Upper lobe of left lung (tissue), 4 donors: ENCODE results near the gene MAPK14.

Source experiments
- EP300 ChIP-seq, 4 donors: sonication (generic); formaldehyde crosslinking; IDR thresholded peaks; one replicate each; pipeline ENCODE4 v1.5.1; 2017; ENCODE audit warnings: antibody characterized with exemption in 4 of 4, control low read depth in 2 of 4
- POLR2A ChIP-seq, 4 donors: fragments of 450-650 bp; IDR thresholded peaks; one replicate each; pipeline ENCODE4 v1.5.1; 2016 to 2017; ENCODE audit warnings: antibody characterized with exemption in 4 of 4, mild to moderate bottlenecking in 2 of 4
- POLR2AphosphoS5 ChIP-seq, 2 donors: sonication (generic); formaldehyde crosslinking; IDR thresholded peaks; one replicate each; pipeline ENCODE4 v1.5.1; 2017; ENCODE audit warnings: antibody characterized with exemption in 2 of 2
- TF ChIP-seq, protein P1 (sequence below), 6 experiments: fragments of 450-650 bp in 4 of 6; fragments of 200-600 bp in 2 of 6; sonication (generic) in 2 of 6; IDR thresholded peaks; one replicate each; pipeline ENCODE4 v1.5.1; 2016 to 2019; ENCODE audit warnings: antibody characterized with exemption in 6 of 6

DNA sequence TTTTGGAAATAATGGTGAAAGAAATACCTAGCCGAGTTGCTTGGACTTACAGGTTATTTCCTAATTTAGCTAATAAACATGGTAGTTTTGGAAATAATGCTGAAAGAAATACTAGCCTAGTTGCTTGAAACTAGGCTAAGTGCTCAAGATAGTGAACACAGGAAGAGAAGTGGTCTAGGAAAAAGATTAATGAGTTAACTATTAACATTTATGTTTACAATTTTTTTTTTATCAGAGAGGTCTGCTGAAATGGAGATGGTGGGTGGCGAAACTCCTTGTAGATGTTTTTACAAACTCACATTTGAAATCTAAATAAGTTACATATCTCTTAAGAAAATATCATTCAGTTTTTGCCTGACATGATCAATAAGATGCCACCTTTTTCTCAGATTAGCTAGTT lies 39.2 kb downstream of the MAPK14 start:
- TF ChIP-seq POLR2A (IDR thresholded peaks at IDR 0.05) (no peak), POLR2AphosphoS5 (IDR thresholded peaks at IDR 0.05) (no peak), EP300 (IDR thresholded peaks at IDR 0.05) (no peak)
- TF ChIP-seq, protein P1, sequence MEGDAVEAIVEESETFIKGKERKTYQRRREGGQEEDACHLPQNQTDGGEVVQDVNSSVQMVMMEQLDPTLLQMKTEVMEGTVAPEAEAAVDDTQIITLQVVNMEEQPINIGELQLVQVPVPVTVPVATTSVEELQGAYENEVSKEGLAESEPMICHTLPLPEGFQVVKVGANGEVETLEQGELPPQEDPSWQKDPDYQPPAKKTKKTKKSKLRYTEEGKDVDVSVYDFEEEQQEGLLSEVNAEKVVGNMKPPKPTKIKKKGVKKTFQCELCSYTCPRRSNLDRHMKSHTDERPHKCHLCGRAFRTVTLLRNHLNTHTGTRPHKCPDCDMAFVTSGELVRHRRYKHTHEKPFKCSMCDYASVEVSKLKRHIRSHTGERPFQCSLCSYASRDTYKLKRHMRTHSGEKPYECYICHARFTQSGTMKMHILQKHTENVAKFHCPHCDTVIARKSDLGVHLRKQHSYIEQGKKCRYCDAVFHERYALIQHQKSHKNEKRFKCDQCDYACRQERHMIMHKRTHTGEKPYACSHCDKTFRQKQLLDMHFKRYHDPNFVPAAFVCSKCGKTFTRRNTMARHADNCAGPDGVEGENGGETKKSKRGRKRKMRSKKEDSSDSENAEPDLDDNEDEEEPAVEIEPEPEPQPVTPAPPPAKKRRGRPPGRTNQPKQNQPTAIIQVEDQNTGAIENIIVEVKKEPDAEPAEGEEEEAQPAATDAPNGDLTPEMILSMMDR (IDR thresholded peaks at IDR 0.05): no peak
